Measurements from ENCODE around the gene ZSCAN22.
A peak's percentile ranks its signal among the peaks of the same experiment; 100 is the strongest.
"Not testable (repeated sequence)": the region's sequence is repeated elsewhere in the genome, so short reads cannot be mapped to it uniquely, and the experiment has no call there.

Gene ZSCAN22

GRCh38 chr19:58352760-58353671, 26.2 kb downstream of the ZSCAN22 start, which contains the start of gene A1BG:
A1BG (minus strand) TSS chr19:58353492; CDS start chr19:58353437, 55 bp downstream.
- DNase-seq = no peak

- DNase-seq = no peak
These were observed 27.1 kb downstream of the ZSCAN22 start for GRCh38 chr19:58353717-58354477.

GRCh38 chr19:58354478-58355030, 27.8 kb downstream of the ZSCAN22 start:
- no peak for DNase-seq

DNA sequence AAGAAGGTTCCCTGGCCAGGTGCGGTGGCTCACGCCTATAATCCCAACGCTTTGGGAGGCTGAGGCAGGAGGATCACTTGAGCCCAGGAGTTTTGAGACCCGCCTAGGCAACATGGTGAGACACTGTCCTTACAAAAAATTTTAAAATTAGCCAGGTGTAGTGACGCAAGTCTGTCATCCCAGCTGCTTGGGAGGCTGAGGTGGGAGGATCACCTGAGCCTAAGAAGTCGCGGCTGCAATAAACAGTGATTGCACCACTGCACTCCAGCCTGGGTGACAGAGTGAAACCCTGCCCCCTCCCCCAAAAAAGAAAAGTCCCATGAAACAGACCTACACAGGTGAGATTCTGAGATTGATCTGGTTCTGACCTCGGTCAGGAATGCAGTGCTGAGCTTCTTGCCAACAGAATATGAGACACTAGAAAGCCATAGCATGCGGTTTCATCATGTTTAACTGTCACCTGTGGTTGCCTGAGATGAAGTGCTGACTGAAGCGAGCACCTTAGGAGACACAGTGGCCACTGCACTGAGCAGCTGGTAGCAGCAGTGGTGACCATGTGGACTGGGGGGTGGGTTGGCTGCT, 28.5 kb downstream of the ZSCAN22 start:
- no peak for DNase-seq

DNA sequence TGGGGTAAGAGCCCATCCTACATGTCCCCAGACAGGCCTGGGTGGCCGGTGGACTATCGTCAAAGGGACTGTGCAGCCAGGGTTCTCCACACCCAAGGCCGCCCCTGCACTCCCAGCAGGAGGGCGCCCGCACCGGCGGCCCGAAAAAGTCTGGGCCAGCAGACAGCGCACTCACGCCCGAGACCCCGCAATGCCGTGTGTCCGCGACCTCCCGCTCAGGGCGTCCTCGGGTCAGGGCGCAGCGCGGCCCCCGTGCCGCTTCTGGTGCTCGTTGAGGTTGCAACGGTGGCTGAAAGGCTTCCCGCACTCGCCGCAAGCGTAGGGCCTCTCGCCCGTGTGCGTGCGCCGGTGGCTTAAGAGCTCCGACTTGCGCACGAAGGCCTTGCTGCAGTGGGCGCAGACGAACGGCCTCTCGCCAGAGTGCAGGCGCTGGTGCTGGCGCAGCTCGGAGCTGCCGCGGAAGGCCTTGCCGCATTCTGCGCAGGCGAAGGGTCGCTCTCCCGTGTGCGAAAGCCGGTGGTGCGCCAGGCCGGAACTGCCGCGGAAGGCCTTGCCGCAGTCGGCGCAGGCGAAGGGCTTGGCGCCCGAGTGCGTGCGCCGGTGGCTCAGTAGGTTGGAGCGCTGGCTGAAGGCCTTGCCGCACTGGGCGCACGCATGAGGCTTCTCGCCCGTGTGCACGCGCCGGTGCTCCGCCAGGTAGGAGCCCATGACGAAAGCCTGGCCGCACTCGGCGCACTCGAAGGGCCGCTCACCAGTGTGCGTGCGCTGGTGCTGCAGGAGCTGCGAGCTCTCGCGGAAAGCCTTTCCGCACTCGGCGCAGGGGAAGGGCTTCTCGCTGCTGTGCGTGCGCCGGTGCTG, 29.3 kb downstream of the ZSCAN22 start:
- DNase-seq = no peak

- DNase-seq = no peak
These were observed 30.1 kb downstream of the ZSCAN22 start for GRCh38 chr19:58356766-58357480.

GRCh38 chr19:58357481-58358145, 30.8 kb downstream of the ZSCAN22 start:
- DNase-seq = no peak

GRCh38 chr19:58361900-58362271, 35.1 kb downstream of the ZSCAN22 start:
- peak; percentile 67 for DNase-seq

GRCh38 chr19:58362272-58362994, 35.6 kb downstream of the ZSCAN22 start, which contains the start of gene ZNF497:
ZNF497 (minus strand) TSS chr19:58362751; CDS start chr19:58357635, 5,116 bp downstream.
- peak; percentile 92 for DNase-seq

DNA sequence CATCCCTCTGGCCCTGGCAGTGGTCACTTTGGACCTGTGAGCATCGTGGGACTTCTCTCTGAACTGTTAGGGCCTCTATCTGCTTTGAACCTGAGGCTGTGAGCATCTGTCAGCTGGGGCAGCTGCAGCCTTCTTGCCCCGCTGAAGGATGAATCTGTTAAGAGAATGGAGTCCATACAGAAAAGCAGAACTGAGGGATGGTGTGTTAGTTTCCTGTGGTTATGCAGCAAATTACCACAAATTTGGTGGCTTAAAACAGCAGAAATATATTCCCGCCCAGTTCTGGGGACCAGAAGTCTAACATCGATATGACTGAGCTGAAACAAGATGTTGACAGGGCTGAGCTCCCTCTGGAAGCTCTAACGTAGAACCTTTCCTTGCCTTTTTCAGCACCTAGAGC, 37.4 kb downstream of the ZSCAN22 start:
- no peak for DNase-seq

DNA sequence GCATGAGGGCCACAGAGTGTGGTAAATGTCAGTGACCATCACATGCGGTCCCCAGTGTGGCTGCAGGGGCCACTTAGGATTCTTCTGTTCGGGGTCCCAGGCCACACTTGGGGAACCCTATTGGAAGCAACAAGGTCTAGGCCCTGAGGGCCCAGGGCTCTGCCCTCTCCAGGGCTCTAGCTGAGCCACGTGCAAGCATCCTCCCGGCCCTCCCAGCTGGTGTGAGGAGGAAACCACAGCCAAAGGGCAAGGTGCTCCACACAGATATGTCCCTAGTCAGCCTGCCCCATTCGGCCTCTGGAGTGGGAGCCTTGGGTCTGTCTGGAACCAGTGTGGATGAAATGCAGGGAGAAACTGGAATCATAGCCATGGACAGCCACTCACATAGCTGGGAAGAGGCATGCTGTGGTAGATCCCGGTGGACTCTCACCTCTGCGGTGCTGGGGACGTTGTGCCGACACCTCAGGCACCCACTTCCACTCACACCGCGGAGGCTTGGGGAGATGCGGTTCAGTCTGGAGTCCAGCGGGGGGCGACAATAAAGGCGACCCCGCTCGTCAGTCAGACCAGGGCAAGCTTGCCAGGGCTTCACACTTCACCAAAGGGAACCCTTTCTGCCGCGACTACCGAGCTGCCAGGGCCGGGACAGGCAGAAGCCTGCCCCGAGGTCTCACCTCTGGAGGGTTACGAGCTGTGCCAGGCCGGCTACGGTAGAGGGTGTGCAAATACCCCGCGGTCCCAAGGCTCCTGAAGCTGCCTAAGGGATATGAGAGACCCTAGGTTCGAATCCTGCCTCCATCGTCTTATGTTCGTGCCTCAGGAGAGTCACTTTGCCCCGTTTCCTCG, 40.0 kb downstream of the ZSCAN22 start:
- no peak for DNase-seq

DNA sequence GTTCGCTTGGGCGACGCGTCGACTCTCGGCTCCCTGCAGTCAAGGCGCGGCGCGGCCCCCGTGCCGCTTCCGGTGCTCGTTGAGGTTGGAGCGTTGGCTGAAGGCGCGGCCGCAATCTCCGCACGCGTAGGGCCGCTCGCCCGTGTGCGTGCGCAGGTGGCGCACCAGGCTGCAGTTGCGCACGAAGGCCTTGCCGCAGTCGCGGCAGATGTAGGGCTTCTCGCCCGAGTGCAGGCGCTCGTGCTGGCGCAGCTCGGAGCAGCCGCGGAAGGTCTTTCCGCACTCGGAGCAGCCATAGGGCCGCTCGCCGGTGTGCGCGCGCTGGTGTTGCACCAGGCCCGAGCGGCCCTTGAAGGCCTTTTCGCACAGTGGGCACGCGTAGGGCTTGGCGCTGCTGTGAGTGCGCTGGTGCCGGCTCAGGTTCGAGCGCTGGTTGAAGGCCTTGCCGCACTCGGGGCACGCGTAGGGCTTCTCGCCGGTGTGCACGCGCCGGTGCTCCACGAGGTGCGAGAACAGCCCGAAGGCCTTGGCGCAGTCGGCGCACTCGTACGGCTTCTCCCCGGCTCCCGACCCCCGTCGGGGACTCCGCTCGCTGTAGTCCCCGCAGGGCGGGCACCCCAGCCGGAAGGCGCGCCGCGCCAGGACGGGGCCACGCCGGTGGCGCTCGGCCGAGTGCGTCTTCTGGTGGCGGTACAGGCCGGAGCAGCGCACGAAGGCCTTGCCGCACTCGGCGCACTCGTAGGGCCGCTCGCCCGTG, 41.1 kb downstream of the ZSCAN22 start:
- no peak for DNase-seq

DNA sequence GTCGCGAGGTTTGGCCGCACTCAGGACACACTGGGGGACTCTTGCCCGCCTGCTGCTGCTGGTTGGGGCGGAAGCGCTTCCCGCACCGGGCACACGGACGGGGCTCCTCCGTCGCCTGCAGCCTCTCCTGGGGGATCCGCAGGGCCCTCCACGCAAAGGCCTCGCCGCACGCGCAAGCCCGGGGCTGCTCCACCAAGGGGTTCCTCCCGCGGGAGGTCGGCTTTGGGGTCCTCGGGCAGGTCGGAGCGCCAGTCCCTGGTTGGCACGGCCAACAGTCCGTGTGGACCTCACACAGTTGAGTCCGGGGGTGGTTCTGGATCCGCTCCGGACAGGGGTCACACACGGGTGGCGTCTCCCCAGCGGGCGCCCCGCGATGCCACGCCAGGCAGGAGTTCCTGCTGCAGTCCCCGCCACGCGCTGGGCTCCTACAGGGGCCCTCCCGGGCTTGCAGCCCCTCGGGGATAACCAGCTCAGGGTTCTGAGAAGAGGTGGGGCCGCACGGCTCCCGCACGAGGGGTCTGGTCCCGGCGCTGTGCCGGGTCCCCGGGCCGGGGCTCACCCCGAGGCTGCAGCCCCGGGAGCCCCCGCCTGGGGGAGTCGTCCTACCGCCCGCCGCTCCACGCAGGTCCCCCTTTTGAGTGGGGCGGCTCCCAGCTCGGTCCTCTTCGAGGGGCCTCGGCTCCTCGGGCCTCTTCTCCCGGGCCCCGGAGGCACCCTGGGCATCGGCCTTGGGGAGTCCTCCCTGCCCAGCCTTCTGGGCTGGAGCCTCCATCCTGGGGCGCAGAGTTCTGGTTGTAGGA, 42.0 kb downstream of the ZSCAN22 start:
- DNase-seq = no peak

GRCh38 chr19:58372311-58373133, 45.7 kb downstream of the ZSCAN22 start:
- no peak for DNase-seq

- DNase-seq = no peak
These were observed 47.4 kb downstream of the ZSCAN22 start for GRCh38 chr19:58374200-58374599.

DNA sequence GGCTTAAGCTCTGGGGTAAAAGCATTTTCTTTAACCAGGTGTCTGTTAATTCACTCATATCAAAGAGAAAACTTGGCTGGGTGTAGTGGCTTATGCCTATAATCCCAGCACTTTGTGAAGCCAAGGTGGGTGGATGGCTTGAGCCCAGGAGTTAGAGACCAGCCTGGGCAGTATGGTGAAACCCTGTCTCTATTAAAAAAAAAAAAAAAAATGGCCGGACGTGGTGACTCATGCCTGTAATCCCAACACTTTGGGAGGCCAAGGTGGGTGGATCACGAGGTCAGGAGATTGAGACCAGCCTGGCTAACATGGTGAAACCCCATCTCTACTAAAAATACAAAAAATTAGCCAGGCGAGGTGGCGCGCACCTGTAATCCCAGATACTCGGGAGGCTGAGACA, 49.9 kb downstream of the ZSCAN22 start:
- not testable (repeated sequence) for DNase-seq

DNA sequence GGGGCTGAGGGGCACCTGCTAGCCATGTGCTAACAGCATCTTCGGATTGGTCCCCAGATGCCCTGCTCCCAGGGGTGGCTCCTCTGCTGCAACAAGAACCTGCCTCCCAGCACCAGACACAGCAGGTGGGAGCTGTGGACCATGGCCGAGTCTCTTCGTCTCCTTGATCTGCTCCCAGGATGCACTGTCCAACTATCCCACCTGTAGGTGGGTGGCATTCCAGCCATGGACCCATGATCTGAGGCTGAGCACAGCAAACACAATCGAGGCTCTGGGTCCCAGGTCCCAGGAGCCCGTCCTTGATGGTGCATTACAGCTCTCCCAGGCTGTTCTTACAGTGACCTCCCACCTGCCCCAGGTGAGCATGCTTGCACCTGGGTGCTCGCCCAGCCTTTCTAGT, 52.5 kb downstream of the ZSCAN22 start:
- DNase-seq = no peak

Data from NCI-H2171 treated with DMSO at 0.1 percent for 48 hours (cell line).